Gastroesophageal sphincter (tissue), 3 donors: ENCODE measurements around the gene PHF23.

ENCODE experiments used
- EP300 ChIP-seq: sonication (generic); formaldehyde crosslinking; IDR thresholded peaks from one replicate; pipeline ENCODE4 v1.6.1; 2017; ENCODE audit warnings: antibody characterized with exemption, mild to moderate bottlenecking
- POLR2A ChIP-seq, 2 donors: fragments of 450-650 bp; IDR thresholded peaks; one replicate each; pipeline ENCODE4 v1.6.1; 2017; ENCODE audit warnings: antibody characterized with exemption in 2 of 2, mild to moderate bottlenecking in 2 of 2, moderate library complexity in 1 of 2
- POLR2AphosphoS5 ChIP-seq: sonication (generic); formaldehyde crosslinking; IDR thresholded peaks from one replicate; pipeline ENCODE4 v1.6.1; 2017; ENCODE audit warnings: antibody characterized with exemption
- TF ChIP-seq, protein P1 (sequence below), 4 experiments: fragments of 200-600 bp in 2 of 4; fragments of 450-650 bp in 2 of 4; sonication (generic) in 1 of 4; IDR thresholded peaks; one replicate each; pipeline ENCODE4 v1.5.1; 2017 to 2019; ENCODE audit warnings: antibody characterized with exemption in 4 of 4, mild to moderate bottlenecking in 2 of 4, moderate library complexity in 2 of 4

DNA sequence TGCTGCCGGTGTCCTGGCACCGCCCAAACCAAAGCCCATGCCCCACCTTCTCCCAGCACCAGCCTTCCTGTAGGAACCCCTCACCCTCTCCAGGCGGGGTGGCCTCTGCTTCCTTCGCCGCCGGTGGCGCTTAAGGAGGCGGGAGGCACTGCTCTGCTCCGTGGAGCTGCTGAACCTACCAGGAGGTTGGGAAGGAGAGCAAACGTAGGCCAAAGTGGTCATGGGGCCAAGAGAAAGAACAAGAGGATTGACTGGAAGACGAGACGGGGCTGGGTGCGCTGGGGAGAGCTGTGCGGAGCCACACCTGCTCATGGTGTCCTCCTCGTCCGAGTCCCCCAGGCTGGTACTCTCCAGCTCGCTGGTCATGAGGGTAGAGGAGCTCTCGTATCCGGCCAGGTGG, 9.8 kb downstream of the PHF23 start:
- TF ChIP-seq, protein P1, sequence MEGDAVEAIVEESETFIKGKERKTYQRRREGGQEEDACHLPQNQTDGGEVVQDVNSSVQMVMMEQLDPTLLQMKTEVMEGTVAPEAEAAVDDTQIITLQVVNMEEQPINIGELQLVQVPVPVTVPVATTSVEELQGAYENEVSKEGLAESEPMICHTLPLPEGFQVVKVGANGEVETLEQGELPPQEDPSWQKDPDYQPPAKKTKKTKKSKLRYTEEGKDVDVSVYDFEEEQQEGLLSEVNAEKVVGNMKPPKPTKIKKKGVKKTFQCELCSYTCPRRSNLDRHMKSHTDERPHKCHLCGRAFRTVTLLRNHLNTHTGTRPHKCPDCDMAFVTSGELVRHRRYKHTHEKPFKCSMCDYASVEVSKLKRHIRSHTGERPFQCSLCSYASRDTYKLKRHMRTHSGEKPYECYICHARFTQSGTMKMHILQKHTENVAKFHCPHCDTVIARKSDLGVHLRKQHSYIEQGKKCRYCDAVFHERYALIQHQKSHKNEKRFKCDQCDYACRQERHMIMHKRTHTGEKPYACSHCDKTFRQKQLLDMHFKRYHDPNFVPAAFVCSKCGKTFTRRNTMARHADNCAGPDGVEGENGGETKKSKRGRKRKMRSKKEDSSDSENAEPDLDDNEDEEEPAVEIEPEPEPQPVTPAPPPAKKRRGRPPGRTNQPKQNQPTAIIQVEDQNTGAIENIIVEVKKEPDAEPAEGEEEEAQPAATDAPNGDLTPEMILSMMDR (IDR thresholded peaks at IDR 0.05) = no peak
- TF ChIP-seq EP300 (no peak), POLR2AphosphoS5 (no peak), POLR2A (IDR thresholded peaks at IDR 0.05) (no peak)
